H9 (cell line): ENCODE measurements around the gene AMBN. TPM values are rescaled to one million over a fixed set of nuclear protein-coding genes. Genes with fewer than 3 reads are reported as not detected.

Experiments used
- DNase-seq: peaks from one replicate; pipeline ENCODE4 v3.0.0-alpha.2; 2017
- H2AFZ ChIP-seq: one replicate; pipeline ENCODE4 v1.6.1; 2013; ENCODE audit warnings: mild to moderate bottlenecking, low read length, control low read depth, moderate library complexity
- H2AK5ac ChIP-seq: 2 replicates; pipeline ENCODE4 v1.6.1; 2013; ENCODE audit warnings: low read length, control low read depth, mixed read lengths; ENCODE audit not compliant: insufficient read length
- H2BK120ac ChIP-seq: one replicate; pipeline ENCODE4 v1.6.1; 2013; ENCODE audit warnings: low read depth, mild to moderate bottlenecking, low read length, control low read depth, inconsistent platforms; ENCODE audit not compliant: poor library complexity, severe bottlenecking
- H2BK12ac ChIP-seq: 2 replicates; pipeline ENCODE4 v1.6.1; 2013; ENCODE audit warnings: low read length, control low read depth, mixed read lengths, low read depth; ENCODE audit not compliant: insufficient read length
- H2BK15ac ChIP-seq: 2 replicates; pipeline ENCODE4 v1.6.1; 2013; ENCODE audit warnings: low read depth, low read length, control low read depth
- H2BK20ac ChIP-seq: one replicate; pipeline ENCODE4 v1.6.1; 2013; ENCODE audit warnings: low read depth, mild to moderate bottlenecking, low read length, control low read depth, inconsistent platforms; ENCODE audit not compliant: poor library complexity, severe bottlenecking
- H2BK5ac ChIP-seq: 2 replicates; pipeline ENCODE4 v1.6.1; 2013; ENCODE audit warnings: low read length, control low read depth, mixed read lengths; ENCODE audit not compliant: insufficient read length
- H3K14ac ChIP-seq: 2 replicates; pipeline ENCODE4 v1.6.1; 2013; ENCODE audit warnings: low read length, control low read depth; ENCODE audit not compliant: insufficient read depth
- H3K18ac ChIP-seq: 2 replicates; pipeline ENCODE4 v1.6.1; 2013; ENCODE audit warnings: low read depth, mild to moderate bottlenecking, mixed read lengths, low read length, control low read depth; ENCODE audit not compliant: insufficient read length
- H3K23ac ChIP-seq: 2 replicates; pipeline ENCODE4 v1.6.1; 2013; ENCODE audit warnings: low read length, control low read depth, mixed read lengths, low read depth; ENCODE audit not compliant: insufficient read length
- H3K23me2 ChIP-seq: 2 replicates; pipeline ENCODE4 v1.6.1; 2013; ENCODE audit warnings: low read depth, mild to moderate bottlenecking, mixed read lengths, low read length, control low read depth; ENCODE audit not compliant: insufficient read length, poor library complexity, severe bottlenecking
- H3K27ac ChIP-seq: 2 replicates; pipeline ENCODE4 v1.5.1; 2013; ENCODE audit warnings: low read length, control low read depth, mixed read lengths, low read depth; ENCODE audit not compliant: insufficient read length
- H3K27me3 ChIP-seq: 2 replicates; pipeline ENCODE4 v1.6.1; 2013; ENCODE audit warnings: low read length, control low read depth, inconsistent platforms; ENCODE audit not compliant: insufficient read depth
- H3K4ac ChIP-seq: 2 replicates; pipeline ENCODE4 v1.6.1; 2013; ENCODE audit warnings: low read depth, mild to moderate bottlenecking, control low read depth, inconsistent platforms, low read length, moderate library complexity
- H3K4me1 ChIP-seq: 2 replicates; pipeline ENCODE4 v1.6.1; 2013; ENCODE audit warnings: low read length, control low read depth, inconsistent platforms; ENCODE audit not compliant: insufficient read depth
- H3K4me2 ChIP-seq: 2 replicates; pipeline ENCODE4 v1.6.1; 2013; ENCODE audit warnings: low read length, control low read depth, mixed read lengths; ENCODE audit not compliant: insufficient read length, insufficient read depth
- H3K56ac ChIP-seq: 2 replicates; pipeline ENCODE4 v1.6.1; 2013; ENCODE audit warnings: low read depth, mild to moderate bottlenecking, mixed read lengths, low read length, control low read depth; ENCODE audit not compliant: insufficient read length
- H3K79me1 ChIP-seq: 2 replicates; pipeline ENCODE4 v1.6.1; 2013; ENCODE audit warnings: low read depth, mild to moderate bottlenecking, moderate library complexity, low read length, control low read depth, inconsistent platforms; ENCODE audit not compliant: insufficient read depth, poor library complexity, severe bottlenecking
- H3K79me2 ChIP-seq: 2 replicates; pipeline ENCODE4 v1.6.1; 2013; ENCODE audit warnings: low read length, control low read depth, inconsistent platforms; ENCODE audit not compliant: insufficient read depth
- H3K9ac ChIP-seq: 2 replicates; pipeline ENCODE4 v1.6.1; 2013; ENCODE audit warnings: low read length, control low read depth, mixed read lengths; ENCODE audit not compliant: insufficient read length; ENCODE audit errors: extremely low read depth
- H3K9me3 ChIP-seq: one replicate; pipeline ENCODE4 v1.6.1; 2013; ENCODE audit warnings: low read depth, low read length, inconsistent platforms; ENCODE audit not compliant: control insufficient read depth
- H3T11ph ChIP-seq: one replicate; pipeline ENCODE4 v1.6.1; 2013; ENCODE audit warnings: mild to moderate bottlenecking, low read length, control low read depth, inconsistent platforms
- H4K20me1 ChIP-seq: one replicate; pipeline ENCODE4 v1.6.1; 2013; ENCODE audit not compliant: control insufficient read depth, insufficient read length, insufficient read depth
- H4K5ac ChIP-seq: 2 replicates; pipeline ENCODE4 v1.6.1; 2013; ENCODE audit warnings: low read depth, mild to moderate bottlenecking, mixed read lengths, low read length, control low read depth; ENCODE audit not compliant: insufficient read length
- H4K8ac ChIP-seq: replicated peaks from 2 replicates; pipeline ENCODE4 v1.6.1; 2013; ENCODE audit warnings: low read length, control low read depth, mixed read lengths, low read depth; ENCODE audit not compliant: insufficient read length
- H4K91ac ChIP-seq: 2 replicates; pipeline ENCODE4 v1.6.1; 2013; ENCODE audit warnings: low read depth, mild to moderate bottlenecking, moderate library complexity, mixed read lengths, low read length, control low read depth; ENCODE audit not compliant: insufficient read length
- H3K27ac Mint-ChIP-seq, 3 experiments: 2 replicates in 2 of 3; 3 replicates in 1 of 3; pipeline ENCODE4 v1.8.0; 2020 to 2021; ENCODE audit warnings: mixed read lengths in 3 of 3, mild to moderate bottlenecking in 1 of 3, moderate library complexity in 1 of 3
- H3K27me3 Mint-ChIP-seq: 2 replicates; pipeline ENCODE4 v1.8.0; 2021; ENCODE audit warnings: low read depth, mild to moderate bottlenecking, moderate library complexity, mixed read lengths
- H3K36me3 Mint-ChIP-seq, 3 experiments: 2 replicates in 2 of 3; 3 replicates in 1 of 3; pipeline ENCODE4 v1.8.0; 2020 to 2021; ENCODE audit warnings: low read depth in 3 of 3, mixed read lengths in 3 of 3; ENCODE audit not compliant: insufficient read depth in 1 of 3
- H3K4me1 Mint-ChIP-seq, 2 experiments: 2 replicates each; pipeline ENCODE4 v1.8.0; 2020; ENCODE audit warnings: mixed read lengths in 2 of 2
- H3K4me3 Mint-ChIP-seq, 2 experiments: 2 replicates in 1 of 2; 3 replicates in 1 of 2; pipeline ENCODE4 v1.8.0; 2020 to 2021; ENCODE audit warnings: mild to moderate bottlenecking in 2 of 2, mixed read lengths in 2 of 2, moderate library complexity in 1 of 2
- H3K9me3 Mint-ChIP-seq, 2 experiments: 2 replicates in 1 of 2; 3 replicates in 1 of 2; pipeline ENCODE4 v1.8.0; 2020; ENCODE audit warnings: mild to moderate bottlenecking in 2 of 2, mixed read lengths in 2 of 2, moderate library complexity in 1 of 2
- total RNA-seq: library from RNA; stranded (reverse); gene quantifications from 2 replicates; pipeline ENCODE4 v1.2.1, GENCODE V29; 2021
- TF ChIP-seq, protein P1 (sequence below): fragments of 200-600 bp; sonication (generic); conservative IDR thresholded peaks from 3 replicates; pipeline ENCODE4 v1.8.0; 2021; ENCODE audit warnings: antibody characterized with exemption, mild to moderate bottlenecking

The AMBN gene
- total RNA-seq, 1 experiment from 2014 or later, result not detected

DNA sequence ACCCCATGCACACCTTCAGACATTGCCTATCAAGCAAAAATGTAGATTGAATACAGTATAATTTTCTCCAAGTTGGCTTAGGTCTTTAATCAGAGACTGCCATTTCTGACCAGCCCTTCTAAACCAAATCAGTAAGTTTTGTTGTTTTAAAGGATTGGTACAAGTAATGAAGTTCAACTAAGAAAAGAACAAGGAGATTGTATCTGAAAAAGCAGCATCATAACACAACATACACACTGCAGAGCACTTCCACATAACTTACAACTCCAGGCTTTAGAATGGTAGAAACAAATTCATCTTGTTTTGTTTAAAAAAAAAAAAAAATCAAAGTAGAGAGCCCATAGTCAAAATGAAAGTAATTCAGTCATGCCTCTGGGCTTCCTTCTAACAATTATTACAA, 16.1 kb upstream of the AMBN start:
- no peak overlapping the region for H3T11ph ChIP-seq
- H3K27me3 ChIP-seq, result no peaks in the 10 kb centered on the region
- H4K8ac ChIP-seq, result no peak overlapping the region
- H3K4me1 ChIP-seq, result no peaks in the 10 kb centered on the region
- no peak overlapping the region for H2BK5ac ChIP-seq
- no peak overlapping the region for H3K18ac ChIP-seq
- H2BK120ac ChIP-seq, result no peak overlapping the region
- H3K9me3 ChIP-seq, result no peaks in the 10 kb centered on the region
- H2BK20ac ChIP-seq, result no peak overlapping the region
- TF ChIP-seq, protein P1, sequence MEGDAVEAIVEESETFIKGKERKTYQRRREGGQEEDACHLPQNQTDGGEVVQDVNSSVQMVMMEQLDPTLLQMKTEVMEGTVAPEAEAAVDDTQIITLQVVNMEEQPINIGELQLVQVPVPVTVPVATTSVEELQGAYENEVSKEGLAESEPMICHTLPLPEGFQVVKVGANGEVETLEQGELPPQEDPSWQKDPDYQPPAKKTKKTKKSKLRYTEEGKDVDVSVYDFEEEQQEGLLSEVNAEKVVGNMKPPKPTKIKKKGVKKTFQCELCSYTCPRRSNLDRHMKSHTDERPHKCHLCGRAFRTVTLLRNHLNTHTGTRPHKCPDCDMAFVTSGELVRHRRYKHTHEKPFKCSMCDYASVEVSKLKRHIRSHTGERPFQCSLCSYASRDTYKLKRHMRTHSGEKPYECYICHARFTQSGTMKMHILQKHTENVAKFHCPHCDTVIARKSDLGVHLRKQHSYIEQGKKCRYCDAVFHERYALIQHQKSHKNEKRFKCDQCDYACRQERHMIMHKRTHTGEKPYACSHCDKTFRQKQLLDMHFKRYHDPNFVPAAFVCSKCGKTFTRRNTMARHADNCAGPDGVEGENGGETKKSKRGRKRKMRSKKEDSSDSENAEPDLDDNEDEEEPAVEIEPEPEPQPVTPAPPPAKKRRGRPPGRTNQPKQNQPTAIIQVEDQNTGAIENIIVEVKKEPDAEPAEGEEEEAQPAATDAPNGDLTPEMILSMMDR, result no peak
- no peaks in the 10 kb centered on the region for H3K79me2 ChIP-seq
- no peak overlapping the region for H2BK15ac ChIP-seq
- H3K23ac ChIP-seq, result no peak overlapping the region
- no peak for DNase-seq
- H3K14ac ChIP-seq, result no peak overlapping the region
- Mint-ChIP-seq H3K4me3 (no peak overlapping the region), H3K9me3 (peaks cover 0 to 5% of the 10 kb centered on the region in 2 experiments; a peak in 4 of 5 replicates), H3K27me3 (no peaks in the 10 kb centered on the region), H3K4me1 (0 out of 4 replicates have a peak, but pooled peaks cover 0 to 5% of the 10 kb centered on the region in 2 experiments), H3K36me3 (peaks cover 0 to 5% (median 0%) of the 10 kb centered on the region in 3 experiments; a peak in 1 of 7 replicates), H3K27ac (no peak overlapping the region)
- no peak overlapping the region for H3K56ac ChIP-seq
- no peaks in the 10 kb centered on the region for H4K20me1 ChIP-seq
- H4K5ac ChIP-seq, result no peak overlapping the region
- no peak overlapping the region for H2AK5ac ChIP-seq
- H4K91ac ChIP-seq, result no peak overlapping the region
- no peak overlapping the region for H2AFZ ChIP-seq
- H3K27ac ChIP-seq, result no peak overlapping the region
- no peaks in the 10 kb centered on the region for H3K23me2 ChIP-seq
- no peak overlapping the region for H3K4ac ChIP-seq
- H3K9ac ChIP-seq, result no peak overlapping the region
- H2BK12ac ChIP-seq, result no peak overlapping the region
- no peaks in the 10 kb centered on the region for H3K79me1 ChIP-seq
- no peak overlapping the region for H3K4me2 ChIP-seq
